Kidney glomerular epithelial cell (primary cell): Measurements from ENCODE around the gene MAP7.
"Not testable (repeated sequence)": the region's sequence is repeated elsewhere in the genome, so short reads cannot be mapped to it uniquely, and the experiment has no call there.

ENCODE experiments used
- DNase-seq: peaks from one replicate; lab custom pipeline; 2025; lab: John Stamatoyannopoulos, UW

The MAP7 gene

DNA sequence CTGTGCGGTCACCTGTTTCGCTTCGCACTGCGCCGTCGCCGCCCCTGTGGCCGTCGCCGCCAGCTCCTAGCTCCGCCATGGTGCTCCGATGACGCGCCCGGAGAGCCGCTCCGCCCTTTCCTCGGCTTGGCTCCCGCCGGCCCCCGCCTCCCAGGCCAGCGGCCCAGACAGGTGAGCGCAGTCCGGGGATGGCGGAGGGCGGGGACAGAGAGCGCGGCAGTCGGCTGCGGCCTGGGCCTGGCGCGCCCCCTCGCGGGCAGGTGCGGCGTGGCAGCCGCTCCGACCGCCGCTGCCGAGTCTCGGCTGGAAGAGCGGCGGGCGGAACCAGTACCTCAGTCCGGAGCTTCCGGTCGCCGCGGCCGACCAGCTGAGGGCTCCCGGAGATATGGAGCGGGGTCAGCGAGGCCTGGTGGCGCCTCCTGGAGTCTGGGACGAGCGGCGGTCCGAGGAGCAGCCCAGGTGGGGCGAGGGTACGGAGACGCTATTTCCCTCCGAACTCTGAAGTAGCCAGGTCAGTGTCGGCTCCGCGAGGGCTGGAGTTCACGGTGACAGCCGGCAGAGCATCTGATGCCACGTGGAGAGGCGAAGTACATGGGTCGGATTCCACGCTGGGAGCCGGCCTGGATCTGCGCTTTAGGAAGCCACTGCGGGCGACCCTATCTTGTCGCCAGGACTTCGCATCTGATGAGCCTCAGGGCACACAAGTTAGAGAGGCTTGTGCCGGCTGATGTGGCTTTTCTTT, at the start of gene MAP7:
TSS of gene MAP7 (minus strand) at position 93 of the 742 bp plus-strand sequence. CDS start at position 79, 14 bp downstream.
- DNase-seq: peak; percentile 75

DNA sequence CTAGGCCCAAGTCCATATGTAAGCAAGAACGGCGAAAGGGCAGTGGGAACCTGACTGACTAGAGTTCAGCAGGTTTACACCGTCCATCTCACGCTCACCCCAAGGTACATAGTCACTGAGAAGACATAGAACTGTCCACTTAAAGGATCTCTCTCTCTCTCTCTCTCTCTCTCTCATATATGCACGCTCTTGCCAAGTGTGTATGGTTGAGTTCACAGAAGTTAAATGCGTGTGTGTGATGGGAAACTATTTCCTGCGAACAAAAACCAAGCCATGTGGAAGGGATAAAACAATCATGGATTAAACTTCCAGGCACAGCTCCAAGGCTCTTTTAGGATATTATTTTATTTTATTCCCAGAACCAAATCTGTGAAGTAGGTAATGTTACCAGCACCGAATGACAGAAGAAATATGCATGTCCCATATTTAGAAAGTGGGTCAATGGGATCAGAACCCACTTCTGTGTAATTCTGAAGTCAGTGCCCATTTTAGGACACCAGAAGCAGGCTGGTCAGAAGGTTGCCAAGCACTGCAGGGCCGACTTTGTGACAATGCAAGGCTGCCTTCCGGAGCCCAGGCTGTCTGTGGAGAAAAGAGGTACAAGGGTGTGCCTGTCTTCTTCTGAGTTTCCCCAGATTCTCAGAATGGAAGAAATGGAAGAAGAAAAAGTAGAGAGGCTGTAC, 49.2 kb upstream of the MAP7 start:
- DNase-seq: no peak

DNA sequence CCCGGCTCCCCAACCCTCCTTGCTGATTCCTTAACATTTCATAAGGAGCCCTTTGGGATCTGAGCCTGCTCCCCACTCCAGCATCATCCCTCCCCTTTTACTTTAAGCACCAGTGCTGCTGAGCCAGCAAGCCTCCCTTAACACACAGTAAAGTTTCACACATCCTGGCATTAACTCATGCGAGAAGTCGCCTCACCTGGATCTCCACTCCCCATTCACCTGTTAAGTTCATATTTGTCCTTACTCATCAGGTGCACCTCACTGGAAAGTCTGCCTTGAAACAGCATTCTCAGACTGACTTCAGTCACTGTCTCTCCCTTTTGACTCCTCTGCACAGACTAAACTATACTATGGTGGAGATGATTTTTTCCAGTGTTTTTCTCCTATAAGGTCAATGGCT, 47.8 kb upstream of the MAP7 start:
- DNase-seq: no peak

DNA sequence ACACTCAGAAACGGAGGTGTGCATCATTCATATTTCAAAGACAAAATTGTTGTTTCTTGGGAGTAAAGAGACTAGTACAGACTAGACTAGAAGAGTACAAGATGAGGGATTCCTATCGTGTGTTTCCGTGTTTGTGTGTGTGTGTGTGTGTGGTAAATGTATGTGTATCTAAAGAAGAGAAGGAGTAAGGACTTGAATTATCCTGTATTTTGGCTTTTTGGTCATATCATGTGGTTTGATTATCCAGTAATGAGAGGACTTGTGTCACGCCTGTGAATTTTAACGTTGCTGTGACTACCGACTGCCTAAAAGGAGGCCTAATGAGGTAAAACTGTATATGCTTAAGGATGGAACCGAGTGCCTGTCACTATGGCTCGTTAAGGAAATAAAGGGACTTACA, 44.4 kb upstream of the MAP7 start:
- DNase-seq: no peak

DNA sequence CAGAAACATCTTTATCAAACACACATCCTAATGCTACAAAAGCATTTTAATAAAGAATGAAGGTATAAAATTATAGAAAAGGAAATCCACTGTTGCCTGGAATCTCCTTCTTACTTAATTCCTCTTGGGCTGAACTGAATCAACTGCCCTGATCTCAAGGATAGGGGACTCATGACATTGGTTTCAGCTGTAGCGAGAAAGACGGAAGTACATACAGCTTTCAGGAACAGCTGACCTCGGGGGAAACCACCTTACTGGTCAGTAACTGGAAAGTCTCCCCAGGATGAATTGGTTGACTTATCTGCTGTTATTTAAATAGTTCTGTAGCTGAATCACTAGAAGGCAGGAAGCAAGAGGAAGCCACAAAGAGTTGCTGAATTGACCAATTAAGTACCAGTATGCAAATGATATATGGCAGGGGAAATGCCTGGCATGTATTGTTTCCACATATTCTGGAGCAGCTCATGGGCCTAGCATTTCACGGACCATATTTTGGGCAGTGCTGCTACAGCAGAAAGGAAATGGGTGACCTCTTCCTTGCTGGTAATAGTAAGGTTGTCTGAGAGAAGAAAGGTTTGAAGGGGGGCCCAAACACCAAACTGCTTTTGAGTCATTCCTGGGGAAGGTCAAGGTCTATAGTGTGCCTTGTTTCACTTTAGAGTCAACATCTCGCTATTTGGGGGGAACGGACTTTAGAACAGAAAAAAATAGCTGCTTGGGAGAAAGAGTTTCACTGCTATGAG, 43.7 kb upstream of the MAP7 start:
- DNase-seq: peak; percentile 100

DNA sequence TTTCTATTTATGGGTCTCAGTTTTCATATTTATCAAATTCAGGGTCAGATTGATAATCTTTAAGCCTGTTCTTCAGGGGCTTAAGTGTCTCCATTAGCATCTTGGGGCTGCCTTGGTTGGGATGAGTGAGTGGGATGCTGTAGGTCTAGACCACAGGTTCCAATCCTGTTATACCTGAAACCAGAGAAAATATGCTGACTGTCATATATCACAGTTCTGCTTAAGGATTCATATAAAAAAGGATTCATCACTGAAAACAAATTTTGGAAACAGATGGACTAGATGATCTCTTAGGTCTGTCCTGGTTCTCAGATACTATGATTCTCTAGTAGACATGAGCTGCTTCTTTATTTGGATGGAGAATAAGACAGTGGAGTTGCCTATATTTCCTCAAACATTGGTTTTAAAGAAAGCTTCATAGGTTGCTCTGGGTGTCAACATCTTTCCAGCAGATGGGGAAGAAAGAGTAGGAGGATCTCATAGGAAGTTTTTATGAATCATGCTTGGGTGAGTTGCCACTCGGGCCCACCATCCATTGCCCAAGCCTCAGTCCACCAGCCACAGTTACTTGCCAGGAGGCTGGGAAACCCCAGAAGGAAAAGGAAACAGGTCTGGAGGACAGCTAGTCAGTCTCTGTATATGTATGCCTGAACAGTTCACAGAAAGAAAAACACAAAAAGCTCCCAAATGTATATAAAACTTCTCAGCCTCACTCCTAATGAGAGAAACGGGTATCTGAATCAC, 42.9 kb upstream of the MAP7 start:
- peak; percentile 49 for DNase-seq

DNA sequence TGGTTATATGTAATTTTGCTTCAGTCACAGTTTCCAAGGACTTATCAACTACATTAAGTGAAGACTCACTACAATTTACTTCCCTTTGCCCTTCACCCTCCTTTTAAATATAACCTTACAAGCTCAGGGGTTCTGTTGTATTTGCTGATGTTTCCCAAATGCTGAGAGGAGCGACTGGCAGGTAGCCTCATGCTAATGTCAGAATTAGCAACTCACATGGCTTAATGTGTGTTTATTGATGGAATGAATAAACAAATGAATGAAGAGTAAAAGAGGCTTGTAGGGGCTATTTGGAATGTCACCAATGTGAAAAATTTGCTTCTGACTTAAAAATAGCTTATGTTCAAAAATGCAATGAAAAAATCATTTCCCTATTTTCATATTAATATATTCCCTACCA, 41.4 kb upstream of the MAP7 start:
- no peak for DNase-seq

DNA sequence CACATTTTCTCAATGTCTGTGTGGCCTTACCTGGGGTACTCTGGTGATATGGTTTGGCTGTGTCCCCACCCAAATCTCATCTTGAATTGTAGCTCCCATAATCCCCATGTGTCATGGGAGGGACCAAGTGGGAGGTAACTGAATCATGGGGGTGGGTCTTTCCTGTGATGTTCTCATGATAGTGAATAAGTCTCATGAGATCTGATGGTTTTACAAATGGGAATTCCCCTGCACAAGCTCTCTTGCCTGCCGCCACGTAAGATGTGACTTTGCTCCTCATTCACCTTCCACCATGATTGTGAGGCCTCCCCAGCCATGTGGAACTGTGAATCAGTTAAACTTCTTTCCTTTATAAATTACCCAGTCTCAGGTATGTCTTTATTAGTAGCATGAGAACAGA, 40.6 kb upstream of the MAP7 start:
- not testable (repeated sequence) for DNase-seq

DNA sequence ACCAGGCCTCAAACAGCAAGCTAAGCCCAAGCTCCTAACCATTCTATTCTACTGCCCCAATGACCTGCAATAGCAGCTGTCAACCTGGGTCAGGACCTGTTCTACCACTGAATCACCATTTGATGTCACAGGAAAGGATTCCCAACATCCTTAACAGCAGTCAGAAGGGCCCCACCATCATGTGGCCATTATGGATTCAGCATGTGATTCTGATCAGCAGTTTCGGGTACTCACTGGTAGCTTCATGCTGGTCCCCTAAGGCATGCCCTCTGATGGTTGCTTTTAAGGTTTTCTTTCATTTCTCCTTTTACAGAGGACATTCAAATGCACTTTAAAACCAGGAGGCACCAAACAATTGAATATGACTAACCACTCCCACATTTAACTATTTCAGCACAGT, 37.3 kb upstream of the MAP7 start:
- no peak for DNase-seq

DNA sequence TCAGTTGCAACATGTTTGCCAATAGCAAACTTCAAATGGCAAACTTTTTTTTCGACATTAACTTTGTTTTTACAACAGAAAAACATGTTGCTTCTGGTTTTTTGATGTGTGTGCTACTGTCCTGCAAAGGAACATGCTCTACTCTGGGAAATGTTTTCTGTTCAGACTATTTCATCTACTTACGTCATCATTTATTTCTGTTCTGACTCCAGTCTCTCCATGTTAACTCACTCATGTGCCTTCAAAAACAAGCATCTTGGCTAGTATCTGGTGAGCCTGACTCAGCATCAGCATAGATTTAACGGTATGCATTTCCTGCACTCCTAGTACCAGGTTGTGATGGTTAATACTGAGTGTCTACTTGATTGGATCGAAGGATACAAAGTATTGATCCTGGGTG, 36.1 kb upstream of the MAP7 start:
- peak; percentile 8 for DNase-seq

DNA sequence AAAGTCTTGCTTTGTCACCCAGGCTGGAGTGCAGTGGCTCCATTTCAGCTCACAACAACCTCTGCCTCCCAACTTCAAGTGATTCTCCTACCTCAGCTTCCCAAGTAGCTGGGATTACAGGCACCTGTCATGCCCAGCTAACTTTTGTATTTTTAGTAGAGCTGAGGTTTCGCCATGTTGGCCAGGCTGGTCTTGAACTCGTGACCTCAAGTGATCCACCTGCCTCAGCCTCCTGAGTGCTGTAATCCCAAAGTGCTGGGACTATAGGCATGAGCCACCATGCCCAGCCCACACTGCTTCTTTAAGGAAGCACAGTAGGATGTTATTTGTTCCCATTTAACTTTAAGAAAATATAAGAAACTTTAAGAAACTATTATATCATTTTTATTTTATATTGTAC, 35.3 kb upstream of the MAP7 start:
- not testable (repeated sequence) for DNase-seq

DNA sequence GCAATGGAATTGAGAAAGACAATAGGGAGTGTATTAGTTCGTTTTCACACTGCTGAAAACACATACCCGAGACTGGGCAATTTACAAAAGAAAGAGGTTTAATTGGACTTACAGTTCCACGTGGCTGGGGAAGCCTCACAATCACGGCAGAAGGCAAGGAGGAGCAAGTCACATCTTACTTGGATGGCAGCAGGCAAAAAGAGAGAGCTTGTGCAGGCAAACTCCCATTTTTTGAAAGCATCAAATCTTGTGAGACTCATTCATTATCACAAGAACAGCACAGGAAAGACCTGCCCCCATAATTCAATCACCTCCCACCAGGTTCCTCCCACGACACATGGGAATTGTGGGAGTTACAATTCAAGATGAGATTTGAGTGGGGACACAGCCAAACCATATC, 34.1 kb upstream of the MAP7 start:
- DNase-seq: not testable (repeated sequence)

DNA sequence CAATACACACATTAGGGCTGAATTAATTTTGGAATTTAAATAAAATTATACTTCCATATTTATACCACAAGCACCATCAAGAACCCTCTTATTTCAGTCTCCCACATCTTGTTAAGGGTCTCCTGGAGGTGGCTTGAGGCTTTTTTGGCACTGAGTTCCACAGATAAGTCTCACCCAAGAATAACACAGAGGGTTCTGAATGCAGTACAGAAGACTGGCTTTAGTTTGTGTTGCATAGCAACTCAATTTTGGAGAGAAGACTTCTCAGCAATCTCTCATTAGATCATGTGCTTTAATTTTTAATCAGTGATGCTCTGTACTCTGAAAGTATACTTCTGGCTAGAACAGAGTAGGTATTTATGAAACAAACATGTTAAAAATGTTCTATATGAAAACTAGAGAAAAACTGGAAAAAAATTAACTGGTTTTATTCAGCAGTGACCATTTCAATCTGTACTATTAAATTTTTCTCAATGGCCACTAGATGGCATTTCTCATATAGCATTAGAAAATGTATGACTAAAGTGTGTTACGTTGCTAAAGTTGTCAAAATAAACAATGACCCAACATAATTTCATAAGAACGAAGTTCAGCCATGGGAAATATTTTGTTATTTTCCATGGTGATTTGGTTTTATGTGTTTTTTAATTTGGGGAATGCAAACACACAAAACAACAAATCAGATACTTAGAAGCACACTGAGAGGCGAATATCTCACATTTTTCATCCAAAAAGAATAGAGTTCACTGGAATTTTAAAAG, 32.7 kb upstream of the MAP7 start:
- peak; percentile 68 for DNase-seq

DNA sequence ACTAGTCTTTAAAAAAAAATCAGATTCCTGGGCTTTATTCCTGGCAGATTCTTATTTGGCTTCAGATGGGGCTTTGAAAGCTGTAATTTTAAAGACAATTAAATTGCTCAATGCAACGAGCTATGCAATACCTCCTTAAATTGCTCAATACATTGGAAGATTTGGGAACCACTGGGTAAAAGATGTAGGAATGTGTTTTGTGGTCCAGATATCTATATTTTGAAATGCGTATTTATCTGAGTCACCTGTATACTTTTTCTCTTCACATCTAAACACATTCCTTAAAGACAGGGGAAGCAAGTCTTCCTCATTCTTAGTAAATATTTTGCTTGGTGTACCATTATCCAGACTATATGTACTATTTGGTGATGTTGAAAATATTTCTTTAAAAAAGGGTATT, 29.6 kb upstream of the MAP7 start:
- DNase-seq: no peak

DNA sequence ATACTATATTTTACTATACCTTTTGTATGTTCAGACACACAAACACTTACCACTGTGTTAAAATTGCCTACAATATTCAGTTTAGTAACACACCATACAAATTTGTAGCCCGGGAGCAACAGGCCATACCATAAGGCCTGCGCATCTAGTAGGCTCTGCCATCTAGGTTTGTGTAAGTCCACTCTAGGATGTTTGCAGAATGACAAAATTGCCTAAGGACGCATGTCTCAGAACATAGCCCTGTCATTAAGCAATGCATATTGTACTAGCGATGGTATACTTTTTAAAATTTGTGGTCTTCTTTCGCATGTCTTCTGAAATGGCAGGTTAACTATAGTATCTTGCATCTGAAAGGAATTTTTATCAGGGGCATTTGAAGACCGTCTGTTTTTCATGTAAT, 26.6 kb upstream of the MAP7 start:
- no peak for DNase-seq

DNA sequence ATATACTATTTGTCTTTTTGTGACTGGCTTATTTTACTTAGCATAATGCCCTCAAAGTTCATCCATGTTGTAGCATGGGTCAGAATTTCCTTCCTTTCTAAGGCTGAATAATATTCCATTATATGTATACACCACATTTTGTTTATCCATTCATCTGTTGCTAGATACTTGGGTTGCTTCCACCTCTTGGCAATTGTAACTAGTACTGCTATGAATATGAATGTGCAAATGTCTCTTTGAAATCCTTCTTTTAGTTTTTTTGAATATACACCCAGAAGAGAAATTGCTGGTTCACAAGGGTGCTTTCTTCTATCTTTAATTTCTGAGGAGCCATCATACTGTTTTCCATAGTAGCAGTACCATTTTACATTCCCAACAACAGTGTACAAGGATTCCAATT, 21.3 kb upstream of the MAP7 start:
- DNase-seq: no peak

DNA sequence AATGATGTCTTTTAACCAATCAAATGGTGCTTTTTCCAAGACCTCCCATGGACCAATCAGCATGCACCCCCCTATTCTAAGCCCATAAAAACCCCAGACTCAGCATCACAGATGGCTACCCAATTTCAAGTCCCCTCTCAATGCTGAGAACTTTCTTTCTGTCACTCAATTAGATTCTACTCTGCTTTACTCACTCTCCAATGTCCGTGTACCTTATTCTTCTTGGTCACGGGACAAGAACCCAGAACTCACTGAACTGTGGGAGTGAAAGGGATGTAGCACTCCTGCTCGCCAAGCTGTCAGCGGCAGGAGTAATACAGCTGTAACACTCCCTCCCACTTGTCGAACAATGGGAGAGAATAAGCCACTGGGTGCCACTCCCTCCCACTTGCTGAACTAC, 20.8 kb upstream of the MAP7 start:
- no peak for DNase-seq

DNA sequence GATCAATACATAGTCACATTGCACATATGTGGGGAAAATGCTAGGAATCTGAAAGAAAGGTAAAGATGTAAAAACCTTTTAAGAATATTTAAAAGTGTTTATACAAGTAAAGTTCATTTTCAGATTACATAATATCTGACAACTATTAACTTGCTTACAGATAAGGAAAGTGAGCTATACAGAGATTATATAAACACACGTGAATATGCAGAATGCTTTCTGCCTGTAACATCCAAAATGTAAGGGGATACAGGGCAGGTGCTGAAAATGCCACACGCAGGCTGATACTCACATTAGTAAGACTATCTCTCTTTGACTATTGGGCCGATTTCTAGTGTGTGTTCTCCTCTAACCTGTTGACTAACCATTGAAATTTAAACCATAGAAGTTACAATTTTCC, 17.9 kb upstream of the MAP7 start:
- DNase-seq: no peak

DNA sequence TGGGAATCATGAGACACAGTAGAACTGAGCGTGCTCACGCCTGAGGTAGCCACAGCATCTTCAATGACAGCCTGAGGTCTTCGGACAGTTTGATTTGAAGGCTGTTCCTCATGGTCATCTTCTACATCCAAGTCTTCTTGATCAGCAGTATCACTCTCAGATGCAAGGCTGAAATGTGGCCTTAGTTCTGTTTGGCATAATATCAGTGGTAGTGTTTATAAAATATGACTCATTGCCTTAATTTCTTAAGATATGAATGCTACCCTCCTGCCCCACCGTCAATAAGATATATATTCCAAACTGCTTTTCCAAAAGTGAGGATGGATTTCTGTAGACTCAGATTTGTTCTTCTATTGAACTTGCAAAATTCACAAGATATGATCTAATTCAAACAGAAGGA, 17.5 kb upstream of the MAP7 start:
- DNase-seq: no peak

DNA sequence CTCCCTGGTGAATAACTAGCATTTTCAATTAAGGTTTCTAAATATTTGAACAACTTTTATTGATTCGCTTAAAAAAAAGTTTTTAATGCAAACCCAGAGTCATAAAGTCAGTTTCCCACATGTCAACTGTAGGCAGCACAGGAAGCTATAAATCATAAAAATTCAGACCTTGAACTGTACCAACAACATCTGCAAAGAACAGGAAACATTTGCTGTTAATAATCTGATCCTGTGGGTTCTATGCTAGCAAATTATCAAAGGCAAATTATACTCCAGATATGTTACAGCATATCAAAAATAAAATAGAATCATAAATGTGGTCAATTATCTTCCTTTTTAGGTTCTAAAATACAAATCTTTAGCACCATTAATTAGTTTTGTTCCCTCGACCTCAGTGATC, 16.6 kb upstream of the MAP7 start:
- DNase-seq: no peak

DNA sequence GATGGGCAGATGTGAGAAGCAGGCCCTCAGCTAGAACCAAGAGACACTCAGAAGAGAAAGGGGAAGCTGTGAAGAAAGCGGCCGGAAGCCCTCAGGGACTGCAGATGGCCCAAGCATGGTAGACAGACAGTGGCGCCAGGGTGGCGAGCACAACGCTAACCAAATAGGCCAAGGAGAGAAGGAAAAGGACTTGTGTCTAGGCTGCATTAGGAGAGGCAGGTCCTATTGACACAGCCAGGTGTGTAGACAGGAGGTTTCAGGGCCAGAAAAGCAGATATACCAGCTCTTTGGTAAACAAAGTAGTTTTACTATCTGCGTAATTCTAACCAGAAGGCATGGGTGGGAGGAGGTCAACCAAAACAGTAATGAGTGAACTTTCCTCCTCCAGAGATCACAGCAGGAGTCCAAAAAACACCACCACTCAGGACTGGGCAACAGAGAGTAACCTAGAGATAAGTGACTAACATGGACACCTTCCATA, 15.8 kb upstream of the MAP7 start:
- DNase-seq: no peak

DNA sequence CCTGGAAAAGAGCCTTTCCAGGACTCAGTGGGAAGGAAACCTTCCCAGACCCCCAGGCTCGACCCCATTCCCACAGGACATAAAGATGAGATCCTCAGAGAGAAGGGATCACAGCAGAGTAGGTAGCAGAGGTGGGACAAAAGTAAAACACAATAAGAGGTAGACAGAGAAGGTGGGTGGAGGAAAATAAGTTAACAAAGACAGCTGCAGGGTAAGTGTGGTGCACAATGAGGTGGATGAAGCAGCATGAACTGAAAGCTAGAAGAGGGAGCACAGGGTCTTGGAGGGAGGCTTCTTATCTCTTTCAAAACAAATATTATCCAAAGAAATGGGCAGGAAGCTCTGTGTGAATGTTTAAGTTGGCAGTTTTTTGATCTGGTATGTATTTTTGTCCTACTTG, 14.0 kb upstream of the MAP7 start:
- DNase-seq: no peak
